ENCODE data around the gene ZNF548.

Gene ZNF548

DNA sequence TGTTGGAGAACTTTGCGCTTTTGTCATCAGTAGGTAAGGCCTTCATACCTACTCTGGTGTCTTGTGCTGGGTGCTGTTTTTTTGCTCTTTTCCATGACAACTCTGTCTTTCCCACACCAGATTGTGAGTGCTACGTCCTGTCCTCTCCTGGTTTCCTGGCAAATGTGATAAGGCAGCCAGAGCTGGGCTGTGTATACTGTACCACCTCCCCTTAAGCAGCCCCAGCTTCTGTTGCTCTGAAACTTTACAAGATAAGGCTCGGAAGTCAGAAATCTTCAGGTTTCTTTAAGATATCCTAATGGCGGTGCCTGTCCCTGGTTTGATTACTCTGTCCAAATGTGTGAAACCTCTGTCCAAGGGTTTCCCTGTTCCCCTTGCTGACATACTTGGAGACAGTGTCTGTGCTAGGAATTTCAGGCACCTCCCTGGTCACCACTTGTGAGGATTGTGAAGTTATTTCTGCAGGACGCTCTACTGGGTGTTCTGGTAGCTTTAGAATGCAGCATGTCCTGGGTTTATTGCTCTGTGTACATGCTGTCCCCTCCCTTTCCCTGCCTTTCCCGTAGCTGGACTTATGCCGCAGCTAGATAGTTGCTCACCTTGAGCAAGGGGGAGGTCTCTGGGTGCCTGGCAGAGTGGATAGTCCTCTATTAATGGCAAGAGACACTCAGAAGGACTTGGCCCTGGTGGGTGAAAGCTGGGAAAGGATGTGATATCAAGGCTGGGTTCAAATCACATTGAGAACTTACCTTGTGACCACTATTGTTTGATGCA, 52.5 kb downstream of the ZNF548 start:
- Histone ChIP-seq H3K36me3 (ENCODE audit: control insufficient read depth in 1 of 2, insufficient read depth in 2 of 2, low read length in 2 of 2) (peaks cover 17 to 73% of the 10 kb centered on the region in 2 donors), H3K27me3 (ENCODE audit: low read depth, low read length) (no peaks in the 10 kb centered on the region), H3K27ac (ENCODE audit: low read length) (no peak overlapping the region), H3K4me3 (ENCODE audit: low read depth in 1 of 2, low read length in 2 of 2) (peak overlapping the region in 1 of 2 donors; percentile 50), H3K9me3 (ENCODE audit: control insufficient read depth in 1 of 2, low read length in 2 of 2) (peaks cover 34 to 70% of the 10 kb centered on the region in 2 donors), H3K4me1 (ENCODE audit: control insufficient read depth in 1 of 2, insufficient read depth in 2 of 2, low read length in 2 of 2) (no peaks in the 10 kb centered on the region)

GRCh38 chr19:57443121-57443696, 53.6 kb downstream of the ZNF548 start:
- peaks cover 17 to 67% of the 10 kb centered on the region in 2 donors for H3K36me3 ChIP-seq (ENCODE audit: control insufficient read depth in 1 of 2, insufficient read depth in 2 of 2, low read length in 2 of 2)
- no peaks in the 10 kb centered on the region for H3K27me3 ChIP-seq (ENCODE audit: low read depth, low read length)
- no peak overlapping the region for H3K27ac ChIP-seq (ENCODE audit: low read length)
- H3K4me1 ChIP-seq (ENCODE audit: control insufficient read depth in 1 of 2, insufficient read depth in 2 of 2, low read length in 2 of 2), result no peaks in the 10 kb centered on the region
- H3K4me3 ChIP-seq (ENCODE audit: low read depth in 1 of 2, low read length in 2 of 2), result peak overlapping the region in 1 of 2 donors; percentile 50
- peaks cover 34 to 70% of the 10 kb centered on the region in 2 donors for H3K9me3 ChIP-seq (ENCODE audit: control insufficient read depth in 1 of 2, low read length in 2 of 2)

- peaks cover 26 to 43% of the 10 kb centered on the region in 2 donors for H3K9me3 ChIP-seq (ENCODE audit: control insufficient read depth in 1 of 2, low read length in 2 of 2)
- H3K4me3 ChIP-seq (ENCODE audit: low read depth in 1 of 2, low read length in 2 of 2), result peak overlapping the region in 1 of 2 donors; percentile 37
- peaks cover 0 to 42% of the 10 kb centered on the region in 2 donors for H3K36me3 ChIP-seq (ENCODE audit: control insufficient read depth in 1 of 2, insufficient read depth in 2 of 2, low read length in 2 of 2)
Observed at GRCh38 chr19:57452307-57452706, 62.7 kb downstream of the ZNF548 start.

More at GRCh38 chr19:57452307-57452706, 62.7 kb downstream of the ZNF548 start:
- no peaks in the 10 kb centered on the region for H3K4me1 ChIP-seq (ENCODE audit: control insufficient read depth in 1 of 2, insufficient read depth in 2 of 2, low read length in 2 of 2)
- H3K27me3 ChIP-seq (ENCODE audit: low read depth, low read length), result no peaks in the 10 kb centered on the region
- H3K27ac ChIP-seq (ENCODE audit: low read length), result no peak overlapping the region
